Astrocyte (in vitro differentiated cells and primary cell): ENCODE measurements around the gene SPTAN1. TPM values are rescaled to one million over a fixed set of nuclear protein-coding genes. Genes with fewer than 3 reads are reported as not detected.

Experiments used
- DNase-seq: peaks from one replicate; pipeline ENCODE4 v3.0.0-alpha.2; 2010; ENCODE audit warnings: low read depth
- FAIRE-seq: peaks from 2 replicates; lab custom pipeline; 2011; peaks lifted over from hg19 to GRCh38; lab: Jason Lieb, UNC
- H2AFZ ChIP-seq: 2 replicates; pipeline ENCODE4 v1.6.0; 2012; ENCODE audit warnings: low read depth, low read length, inconsistent platforms
- H3K27ac ChIP-seq: 2 replicates; pipeline ENCODE4 v1.5.1; 2011; ENCODE audit warnings: low read depth, low read length, inconsistent platforms
- H3K27me3 ChIP-seq: 2 replicates; pipeline ENCODE4 v1.6.0; 2011; ENCODE audit warnings: low read length, inconsistent platforms; ENCODE audit not compliant: insufficient read depth
- H3K36me3 ChIP-seq: 2 replicates; pipeline ENCODE4 v1.5.1; 2011; ENCODE audit warnings: low read length, inconsistent platforms; ENCODE audit not compliant: insufficient read depth
- H3K4me1 ChIP-seq: 2 replicates; pipeline ENCODE4 v1.5.1; 2011; ENCODE audit warnings: low read length, inconsistent platforms; ENCODE audit not compliant: insufficient read depth
- H3K4me2 ChIP-seq: 2 replicates; pipeline ENCODE4 v1.6.0; 2012; ENCODE audit warnings: low read length, inconsistent platforms
- H3K4me3 ChIP-seq: 2 replicates; pipeline ENCODE4 v1.5.1; 2011; ENCODE audit warnings: low read depth, mild to moderate bottlenecking, low read length, inconsistent platforms; ENCODE audit not compliant: insufficient read depth
- H3K79me2 ChIP-seq: 2 replicates; pipeline ENCODE4 v1.6.0; 2012; ENCODE audit warnings: mild to moderate bottlenecking, low read length, inconsistent platforms; ENCODE audit not compliant: insufficient read depth
- H3K9ac ChIP-seq: 2 replicates; pipeline ENCODE4 v1.6.0; 2012; ENCODE audit warnings: mild to moderate bottlenecking, low read length, inconsistent platforms
- H3K9me3 ChIP-seq: 2 replicates; pipeline ENCODE4 v1.5.1; 2012; ENCODE audit warnings: low read depth, mild to moderate bottlenecking, low read length, inconsistent platforms; ENCODE audit not compliant: insufficient read depth
- H4K20me1 ChIP-seq: 2 replicates; pipeline ENCODE4 v1.6.0; 2012; ENCODE audit warnings: low read length, inconsistent platforms; ENCODE audit not compliant: insufficient read depth
- H3K27ac Mint-ChIP-seq: one replicate; pipeline ENCODE4 v1.8.0; 2021; ENCODE audit warnings: mild to moderate bottlenecking, mixed read lengths; ENCODE audit not compliant: unreplicated experiment
- H3K27me3 Mint-ChIP-seq: one replicate; pipeline ENCODE4 v1.8.0; 2021; ENCODE audit warnings: low read depth, mixed read lengths; ENCODE audit not compliant: unreplicated experiment
- H3K36me3 Mint-ChIP-seq: one replicate; pipeline ENCODE4 v1.8.0; 2021; ENCODE audit warnings: low read depth, mixed read lengths; ENCODE audit not compliant: unreplicated experiment
- H3K4me1 Mint-ChIP-seq: one replicate; pipeline ENCODE4 v1.8.0; 2021; ENCODE audit warnings: low read depth, mixed read lengths; ENCODE audit not compliant: unreplicated experiment
- H3K4me3 Mint-ChIP-seq: one replicate; pipeline ENCODE4 v1.8.0; 2021; ENCODE audit warnings: mild to moderate bottlenecking, moderate library complexity, mixed read lengths; ENCODE audit not compliant: unreplicated experiment
- H3K9me3 Mint-ChIP-seq: one replicate; pipeline ENCODE4 v1.8.0; 2021; ENCODE audit warnings: mild to moderate bottlenecking, mixed read lengths; ENCODE audit not compliant: unreplicated experiment
- CTCF ChIP-seq: IDR thresholded peaks from 2 replicates; pipeline ENCODE4 v1.5.1; 2011; ENCODE audit warnings: low read depth, mild to moderate bottlenecking, inconsistent platforms, low read length, moderate library complexity; ENCODE audit not compliant: insufficient read depth
- EZH2 ChIP-seq: IDR thresholded peaks from 2 replicates; pipeline ENCODE4 v1.6.1; 2012; ENCODE audit warnings: mild to moderate bottlenecking, low read length, inconsistent platforms; ENCODE audit not compliant: insufficient read depth
- total RNA-seq: library from RNA; stranded (reverse); gene quantifications from 2 replicates; pipeline ENCODE4 v1.2.1, GENCODE V29; 2021

SPTAN1 gene
- total RNA-seq, 1 donor from 2014 or later: 604 TPM

GRCh38 chr9:128627127-128627715 is 74.8 kb downstream of the SPTAN1 start:
- FAIRE-seq (no peak), DNase-seq (no peak)
- Mint-ChIP-seq H3K4me1 (peaks cover 4% of the 10 kb centered on the region), H3K27ac (peak overlapping the region; percentile 66), H3K4me3 (no peak overlapping the region), H3K9me3 (no peaks in the 10 kb centered on the region), H3K27me3 (no peaks in the 10 kb centered on the region), H3K36me3 (peaks cover 24% of the 10 kb centered on the region)
- H2AFZ ChIP-seq: no peak overlapping the region
- no peak overlapping the region for H3K27ac ChIP-seq
- no peaks in the 10 kb centered on the region for H3K4me1 ChIP-seq
- TF ChIP-seq CTCF (no peak), EZH2 (no peak)
- no peaks in the 10 kb centered on the region for H3K27me3 ChIP-seq
- no peaks in the 10 kb centered on the region for H3K9me3 ChIP-seq
- no peak overlapping the region for H3K4me2 ChIP-seq
- H3K4me3 ChIP-seq: no peak overlapping the region
- peaks cover 44% of the 10 kb centered on the region for H3K36me3 ChIP-seq
- peaks cover 67% of the 10 kb centered on the region for H4K20me1 ChIP-seq
- H3K9ac ChIP-seq: no peak overlapping the region
- H3K79me2 ChIP-seq: peaks cover 12% of the 10 kb centered on the region

GRCh38 chr9:128627906-128628305 is 75.5 kb downstream of the SPTAN1 start:
- H3K36me3 Mint-ChIP-seq: peaks cover 24% of the 10 kb centered on the region
- no peak for FAIRE-seq

More at GRCh38 chr9:128627906-128628305, 75.5 kb downstream of the SPTAN1 start:
- peaks cover 67% of the 10 kb centered on the region for H4K20me1 ChIP-seq
- H3K4me1 Mint-ChIP-seq: peaks cover 4% of the 10 kb centered on the region
- H3K9me3 ChIP-seq: no peaks in the 10 kb centered on the region
- H3K4me1 ChIP-seq: no peaks in the 10 kb centered on the region
- H3K9me3 Mint-ChIP-seq: no peaks in the 10 kb centered on the region
- H3K27ac ChIP-seq: no peak overlapping the region
- H3K36me3 ChIP-seq: peaks cover 50% of the 10 kb centered on the region
- TF ChIP-seq EZH2 (no peak), CTCF (no peak)
- no peaks in the 10 kb centered on the region for H3K27me3 Mint-ChIP-seq
- H3K27ac Mint-ChIP-seq: no peak overlapping the region
- peaks cover 12% of the 10 kb centered on the region for H3K79me2 ChIP-seq
- H3K4me3 ChIP-seq: no peak overlapping the region
- no peaks in the 10 kb centered on the region for H3K27me3 ChIP-seq
- H3K9ac ChIP-seq: no peak overlapping the region
- no peak overlapping the region for H3K4me2 ChIP-seq
- no peak overlapping the region for H2AFZ ChIP-seq
- DNase-seq: no peak
- H3K4me3 Mint-ChIP-seq: no peak overlapping the region
